HepG2 (cell line): ENCODE data around the gene C1GALT1. TPM values are rescaled to one million over a fixed set of nuclear protein-coding genes. Genes with fewer than 3 reads are reported as not detected.

ENCODE experiments used
- ATAC-seq: fragments of 200-7000 bp; cut with Tn5 transposase; 3 replicates; pipeline ENCODE4 v1.9.1; 2020; ENCODE audit warnings: mild to moderate bottlenecking, moderate library complexity
- BruUV-seq: library from RNA; stranded (reverse); fragments of 400-500 nt; replicated peaks from 2 replicates; lab custom pipeline; 2021; lab: Mats Ljungman, UMichigan
- CTCF ChIA-PET: fragments of 300-600 bp; formaldehyde crosslinking; extraction: SDS; loops from one replicate; lab custom pipeline; 2021; ENCODE audit warnings: low total read pairs, inconsistent platforms, low intra/inter-chr PET ratio; lab: Yijun Ruan, JAX
- POLR2A ChIA-PET: fragments of 350-600 bp; sonication (Branson Sonifier 250); formaldehyde crosslinking; loops from one replicate; lab custom pipeline; 2020; ENCODE audit warnings: antibody characterized with exemption, inconsistent platforms; lab: Yijun Ruan, JAX
- DNase-seq: peaks from one replicate; pipeline ENCODE4 v3.0.0-alpha.2; 2015; ENCODE audit warnings: low spot score
- FAIRE-seq: peaks from 3 replicates; lab custom pipeline; 2011; peaks lifted over from hg19 to GRCh38; lab: Jason Lieb, UNC
- H2AFZ ChIP-seq: one replicate; pipeline ENCODE4 v1.6.1; 2011; ENCODE audit warnings: low read length, inconsistent platforms
- H3K27ac ChIP-seq: fragments of 300-600 bp; 3 replicates; pipeline ENCODE4 v1.8.0; 2011; ENCODE audit warnings: mixed run types, mild to moderate bottlenecking, mixed read lengths, low read length, inconsistent platforms; ENCODE audit not compliant: insufficient read depth; ENCODE audit errors: extremely low read length
- H3K27me3 ChIP-seq, 2 experiments: fragments of 200-600 bp in 1 of 2; 2 replicates in 1 of 2; 3 replicates in 1 of 2; pipeline versions ENCODE4 v1.6.0 to v1.8.0; 2011; ENCODE audit warnings: low read length in 2 of 2, mild to moderate bottlenecking in 2 of 2, moderate library complexity in 2 of 2, inconsistent platforms in 1 of 2; ENCODE audit not compliant: insufficient read depth in 2 of 2, control insufficient read depth in 1 of 2
- H3K36me3 ChIP-seq, 2 experiments: fragments of 200-600 bp in 1 of 2; replicated peaks in 1 of 2; 2 replicates in 1 of 2; 3 replicates in 1 of 2; pipeline versions ENCODE4 v1.5.1 to v1.8.0; 2011; ENCODE audit warnings: low read length in 2 of 2, inconsistent platforms in 1 of 2; ENCODE audit not compliant: insufficient read depth in 2 of 2, control insufficient read depth in 1 of 2
- H3K4me1 ChIP-seq: 2 replicates; pipeline ENCODE4 v1.5.1; 2012; ENCODE audit warnings: low read length, inconsistent platforms; ENCODE audit not compliant: insufficient read depth
- H3K4me2 ChIP-seq: 2 replicates; pipeline ENCODE4 v1.6.0; 2011; ENCODE audit warnings: low read depth, low read length, inconsistent platforms
- H3K4me3 ChIP-seq, 3 experiments: fragments of 200-600 bp in 1 of 3; sonication (generic), shearing (Covaris generic) in 1 of 3; replicated peaks in 1 of 3; 2 replicates each; pipeline ENCODE4 v1.5.1; 2011 to 2016; ENCODE audit warnings: low read length in 3 of 3, inconsistent platforms in 2 of 3, low read depth in 2 of 3, mild to moderate bottlenecking in 2 of 3, control low read depth in 1 of 3, mixed read lengths in 1 of 3; ENCODE audit not compliant: insufficient read depth in 1 of 3
- H3K79me2 ChIP-seq: one replicate; pipeline ENCODE4 v1.6.1; 2011; ENCODE audit warnings: low read length, inconsistent platforms; ENCODE audit not compliant: insufficient read depth
- H3K9ac ChIP-seq: 2 replicates; pipeline ENCODE4 v1.6.0; 2011; ENCODE audit warnings: mild to moderate bottlenecking, low read depth, low read length, inconsistent platforms; ENCODE audit not compliant: insufficient read depth
- H3K9me3 ChIP-seq: 2 replicates; pipeline ENCODE4 v1.5.1; 2012; ENCODE audit warnings: mild to moderate bottlenecking, low read length
- H4K20me1 ChIP-seq: 2 replicates; pipeline ENCODE4 v1.6.0; 2011; ENCODE audit warnings: inconsistent platforms, mild to moderate bottlenecking, low read length, moderate library complexity; ENCODE audit not compliant: insufficient read depth
- ISL2 ChIP-seq: sonication (generic); formaldehyde crosslinking; IDR thresholded peaks from 2 replicates; pipeline ENCODE4 v1.5.0; 2020; ENCODE audit warnings: missing genetic modification reagents
- NFKBIZ ChIP-seq: IDR thresholded peaks from 2 replicates; pipeline ENCODE4 v1.6.1; 2018; ENCODE audit warnings: missing genetic modification reagents, missing compliant biosample characterization
- NR3C1 ChIP-seq: sonication (generic); formaldehyde crosslinking; IDR thresholded peaks from 2 replicates; pipeline ENCODE4 v1.4.0; 2020; ENCODE audit warnings: missing genetic modification reagents
- RFX5 ChIP-seq: IDR thresholded peaks from 2 replicates; pipeline ENCODE4 v1.6.1; 2011; ENCODE audit warnings: low read depth, low read length, improper control_type of control experiment
- SAFB2 ChIP-seq: sonication (generic); formaldehyde crosslinking; IDR thresholded peaks from 2 replicates; pipeline ENCODE4 v1.5.1; 2020; ENCODE audit warnings: missing genetic modification reagents, low read depth, mild to moderate bottlenecking, borderline replicate concordance
- SMAD9 ChIP-seq: sonication (generic); formaldehyde crosslinking; IDR thresholded peaks from 2 replicates; pipeline ENCODE4 v1.5.1; 2020; ENCODE audit warnings: mild to moderate bottlenecking, missing genetic modification reagents
- ZKSCAN5 ChIP-seq: sonication (generic); formaldehyde crosslinking; IDR thresholded peaks from 2 replicates; pipeline ENCODE4 v1.5.1; 2020; ENCODE audit warnings: mild to moderate bottlenecking, missing genetic modification reagents
- ZNF782 ChIP-seq: sonication (generic); formaldehyde crosslinking; IDR thresholded peaks from 2 replicates; pipeline ENCODE4 v1.4.0; 2020; ENCODE audit warnings: missing genetic modification reagents, mild to moderate bottlenecking, borderline replicate concordance
- ZNF83 ChIP-seq: sonication (generic); formaldehyde crosslinking; IDR thresholded peaks from 2 replicates; pipeline ENCODE4 v1.4.0; 2020; ENCODE audit warnings: missing genetic modification reagents, mild to moderate bottlenecking, borderline replicate concordance
- WGBS: methylation state at CpG from one replicate; pipeline ENCODE4 v1.1.6; 2017; ENCODE audit warnings: low lambda C conversion rate; 5-methylcytosine and 5-hydroxymethylcytosine counted together
- in situ Hi-C: cut with HindIII; loops from 2 replicates; pipeline ENCODE4 v1.10.0; 2017; ENCODE audit warnings: low pct_unique_long_range_greater_than_20kb; ENCODE audit not compliant: extremely low pct_ligation_motif_present
- intact Hi-C: fragments of 100-400 bp; cut with micrococcal nuclease; formaldehyde crosslinking; loops from one replicate; pipeline ENCODE4 v1.10.0; 2022; ENCODE audit not compliant: unreplicated experiment
- polyA plus RNA-seq, 8 experiments: library from polyadenylated mRNA; depleted of rRNA in 3 of 8; stranded (reverse) in 7 of 8; unstranded in 1 of 8; fragments of >200 nt; fragmentation: Illumina TruSeq in 4 of 8; extraction: Trizol in 4 of 8; gene quantifications; 2 replicates each; pipeline versions ENCODE4 v1.2.1 to v1.2.3, GENCODE V29; 2011 to 2016; ENCODE audit warnings: low read depth in 4 of 8, missing spikeins in 1 of 8, mixed read lengths in 1 of 8; ENCODE audit not compliant: insufficient read depth in 1 of 8
- total RNA-seq, 5 experiments: library from RNA; depleted of rRNA; stranded (reverse); fragments of >200 nt; fragmentation: Illumina TruSeq; extraction: Trizol; gene quantifications; 2 replicates each; pipeline ENCODE4 v1.2.3, GENCODE V29; 2016; ENCODE audit warnings: low read depth in 1 of 5
- TF ChIP-seq, protein P1 (sequence below): sonication (generic); formaldehyde crosslinking; IDR thresholded peaks from 2 replicates; pipeline ENCODE4 v1.4.0; 2020; ENCODE audit warnings: missing genetic modification reagents
- TF ChIP-seq, protein P2 (sequence below): sonication (generic); formaldehyde crosslinking; IDR thresholded peaks from 2 replicates; pipeline ENCODE4 v1.4.0; 2020; ENCODE audit warnings: mild to moderate bottlenecking, missing genetic modification reagents
- TF ChIP-seq, protein P3 (sequence below): fragments of 450-650 bp; IDR thresholded peaks from 2 replicates; pipeline ENCODE4 v1.6.1; 2017
- TF ChIP-seq, protein P4 (sequence below): IDR thresholded peaks from 2 replicates; pipeline ENCODE4 v1.6.1; 2012; ENCODE audit warnings: inconsistent platforms

Gene C1GALT1
- total and polyA plus RNA-seq, 2 of the 13 experiments (the other 11 are each of a cell fraction or from before 2014, with no cell fraction given) = 57.1 to 65.9 TPM

DNA sequence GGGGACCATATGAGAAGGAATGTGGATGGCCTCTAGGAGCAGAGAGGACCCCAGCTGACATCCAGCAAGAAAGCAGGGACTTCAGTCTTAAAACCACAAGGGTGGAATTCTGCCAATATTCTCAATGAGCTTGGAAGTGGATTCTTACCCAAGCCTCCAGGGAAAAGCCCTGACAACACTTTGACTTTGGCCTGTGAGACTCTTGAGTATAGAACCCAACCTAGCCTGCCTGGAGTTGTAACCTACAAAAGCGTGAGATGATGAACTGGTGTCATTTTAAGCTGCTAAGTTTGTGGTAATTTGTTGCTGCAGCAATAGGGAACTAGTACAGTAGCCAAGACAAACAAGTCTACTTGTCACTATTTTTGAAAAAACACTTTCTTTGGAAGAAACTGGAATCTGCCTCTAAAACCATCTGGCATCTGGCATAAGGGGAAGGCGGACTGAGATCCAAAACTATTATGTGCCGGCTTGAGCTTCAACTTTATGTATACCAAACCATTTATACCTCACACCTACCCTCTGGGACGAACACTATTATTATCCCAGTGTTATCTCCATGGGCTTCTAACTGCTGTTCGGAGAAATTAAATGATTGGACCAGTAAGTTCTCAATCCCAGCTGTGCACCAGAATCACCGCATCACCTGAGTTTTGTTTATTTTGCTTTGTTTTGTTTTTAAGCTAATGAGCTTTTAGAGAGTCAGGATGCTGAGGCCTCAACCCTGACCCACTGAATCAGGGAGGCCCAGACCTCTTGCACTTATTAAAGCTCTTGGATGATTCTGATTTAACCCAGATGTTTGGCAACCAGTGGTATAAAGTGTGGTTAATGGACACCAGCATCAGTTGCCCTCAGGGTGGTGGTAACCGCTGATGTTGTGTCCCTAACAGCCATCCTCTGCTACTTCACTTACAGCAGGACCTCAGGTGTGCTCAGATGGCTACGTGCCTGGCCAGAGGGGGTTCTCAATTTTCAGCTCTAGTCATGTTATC, 83.0 kb downstream of the C1GALT1 start:
- no TSS peak for BruUV-seq
- Histone ChIP-seq H3K9me3 (no peaks in the 10 kb centered on the region), H3K4me1 (no peaks in the 10 kb centered on the region)
- TF ChIP-seq, protein P1, sequence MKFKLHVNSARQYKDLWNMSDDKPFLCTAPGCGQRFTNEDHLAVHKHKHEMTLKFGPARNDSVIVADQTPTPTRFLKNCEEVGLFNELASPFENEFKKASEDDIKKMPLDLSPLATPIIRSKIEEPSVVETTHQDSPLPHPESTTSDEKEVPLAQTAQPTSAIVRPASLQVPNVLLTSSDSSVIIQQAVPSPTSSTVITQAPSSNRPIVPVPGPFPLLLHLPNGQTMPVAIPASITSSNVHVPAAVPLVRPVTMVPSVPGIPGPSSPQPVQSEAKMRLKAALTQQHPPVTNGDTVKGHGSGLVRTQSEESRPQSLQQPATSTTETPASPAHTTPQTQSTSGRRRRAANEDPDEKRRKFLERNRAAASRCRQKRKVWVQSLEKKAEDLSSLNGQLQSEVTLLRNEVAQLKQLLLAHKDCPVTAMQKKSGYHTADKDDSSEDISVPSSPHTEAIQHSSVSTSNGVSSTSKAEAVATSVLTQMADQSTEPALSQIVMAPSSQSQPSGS (CRISPR knock-in tag) = no peak
- TF ChIP-seq, all 625 proteins: peak for 0
- Histone ChIP-seq H4K20me1 (no peaks in the 10 kb centered on the region), H3K79me2 (no peaks in the 10 kb centered on the region), H3K9ac (no peak overlapping the region), H2AFZ (no peak overlapping the region), H3K4me3 (no peak overlapping the region), H3K27me3 (no peaks in the 10 kb centered on the region), H3K4me2 (no peak overlapping the region), H3K27ac (no peak overlapping the region), H3K36me3 (no peaks in the 10 kb centered on the region)
- WGBS = 64% methylated on average over 8 of the region's 8 CpGs
- DNase-seq (no peak), FAIRE-seq (no peak), ATAC-seq (no peak)
- CTCF ChIA-PET = no interaction called here
- in situ Hi-C loops = no loop called here
- POLR2A ChIA-PET = no interaction called here
- intact Hi-C loops = no loop called here

DNA sequence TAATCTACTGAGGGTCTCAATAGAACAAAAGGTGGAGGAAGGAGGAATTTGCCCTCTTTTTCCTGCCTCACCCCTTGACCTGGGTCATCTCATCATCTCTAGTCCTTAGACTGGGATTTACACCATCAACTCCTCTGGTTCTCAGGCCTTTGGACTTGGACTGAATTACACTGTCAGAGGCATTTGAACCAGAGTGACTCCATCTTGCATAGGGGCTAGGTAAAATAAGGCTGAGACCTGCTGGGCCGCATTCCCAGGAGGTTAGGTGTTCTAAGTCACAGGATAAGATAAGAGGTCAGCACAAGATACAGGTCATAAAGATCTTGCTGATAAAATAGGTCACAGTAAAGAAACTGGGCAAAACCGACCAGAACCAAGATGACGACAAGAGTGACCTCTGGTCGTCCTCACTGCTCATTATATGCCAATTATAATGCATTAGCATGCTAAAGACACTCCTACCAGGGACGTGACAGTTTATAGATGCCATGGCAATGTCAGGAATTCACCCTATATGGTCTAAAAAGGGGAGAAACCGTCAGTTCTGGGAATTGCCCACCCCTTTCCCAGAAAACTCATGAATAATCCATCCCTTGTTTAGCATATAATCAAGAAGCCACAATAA, 84.0 kb downstream of the C1GALT1 start:
- H3K27me3 ChIP-seq = no peaks in the 10 kb centered on the region
- H3K27ac ChIP-seq = no peak overlapping the region
- H3K9me3 ChIP-seq = no peaks in the 10 kb centered on the region
- BruUV-seq = no TSS peak
- ATAC-seq = no peak
- H3K9ac ChIP-seq = no peak overlapping the region
- TF ChIP-seq ZNF782 (CRISPR knock-in tag) = no peak
- no peak for TF ChIP-seq SAFB2 (CRISPR knock-in tag)
- TF ChIP-seq, protein P2, sequence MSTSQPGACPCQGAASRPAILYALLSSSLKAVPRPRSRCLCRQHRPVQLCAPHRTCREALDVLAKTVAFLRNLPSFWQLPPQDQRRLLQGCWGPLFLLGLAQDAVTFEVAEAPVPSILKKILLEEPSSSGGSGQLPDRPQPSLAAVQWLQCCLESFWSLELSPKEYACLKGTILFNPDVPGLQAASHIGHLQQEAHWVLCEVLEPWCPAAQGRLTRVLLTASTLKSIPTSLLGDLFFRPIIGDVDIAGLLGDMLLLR = no peak
- TF ChIP-seq, protein P3, sequence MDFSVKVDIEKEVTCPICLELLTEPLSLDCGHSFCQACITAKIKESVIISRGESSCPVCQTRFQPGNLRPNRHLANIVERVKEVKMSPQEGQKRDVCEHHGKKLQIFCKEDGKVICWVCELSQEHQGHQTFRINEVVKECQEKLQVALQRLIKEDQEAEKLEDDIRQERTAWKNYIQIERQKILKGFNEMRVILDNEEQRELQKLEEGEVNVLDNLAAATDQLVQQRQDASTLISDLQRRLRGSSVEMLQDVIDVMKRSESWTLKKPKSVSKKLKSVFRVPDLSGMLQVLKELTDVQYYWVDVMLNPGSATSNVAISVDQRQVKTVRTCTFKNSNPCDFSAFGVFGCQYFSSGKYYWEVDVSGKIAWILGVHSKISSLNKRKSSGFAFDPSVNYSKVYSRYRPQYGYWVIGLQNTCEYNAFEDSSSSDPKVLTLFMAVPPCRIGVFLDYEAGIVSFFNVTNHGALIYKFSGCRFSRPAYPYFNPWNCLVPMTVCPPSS = no peak
- no peak for TF ChIP-seq ISL2
- no peak for TF ChIP-seq RFX5
- TF ChIP-seq, protein P4, sequence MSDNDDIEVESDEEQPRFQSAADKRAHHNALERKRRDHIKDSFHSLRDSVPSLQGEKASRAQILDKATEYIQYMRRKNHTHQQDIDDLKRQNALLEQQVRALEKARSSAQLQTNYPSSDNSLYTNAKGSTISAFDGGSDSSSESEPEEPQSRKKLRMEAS = no peak
- TF ChIP-seq NR3C1 (CRISPR knock-in tag) = no peak
- TF ChIP-seq ZKSCAN5 (CRISPR knock-in tag) = no peak
- no peak for TF ChIP-seq NFKBIZ (CRISPR knock-in tag)
- TF ChIP-seq SMAD9 (CRISPR knock-in tag) = no peak
- no peak for TF ChIP-seq ZNF83 (CRISPR knock-in tag)
- no peak for DNase-seq
- no peak for FAIRE-seq
- no peak overlapping the region for H3K4me2 ChIP-seq
- CTCF ChIA-PET = no interaction called here
- H4K20me1 ChIP-seq = no peaks in the 10 kb centered on the region
- intact Hi-C loops = no loop called here
- WGBS = 32% methylated on average over 6 of the region's 6 CpGs
- no peak overlapping the region for H3K4me3 ChIP-seq
- H2AFZ ChIP-seq = no peak overlapping the region
- no peaks in the 10 kb centered on the region for H3K4me1 ChIP-seq
- no peaks in the 10 kb centered on the region for H3K36me3 ChIP-seq
- in situ Hi-C loops = no loop called here
- H3K79me2 ChIP-seq = no peaks in the 10 kb centered on the region
- POLR2A ChIA-PET = no interaction called here
